Measurements from ENCODE around the gene GASK1A. TPM values are rescaled to one million over a fixed set of nuclear protein-coding genes. Genes with fewer than 3 reads are reported as not detected.
A peak's percentile ranks its signal among the peaks of the same experiment; 100 is the strongest.

The GASK1A gene
- total and polyA plus RNA-seq, 2 of the 4 experiments (the other 2 are of a cell fraction), result 0.18 to 0.19 TPM

- Histone ChIP-seq H2BK5ac (ENCODE audit: low read depth, low read length, poor library complexity, severe bottlenecking) (no peak overlapping the region), H3K9me1 (ENCODE audit: insufficient read depth, low read length) (no peaks in the 10 kb centered on the region), H3K4me3 (ENCODE audit: insufficient read depth, low read depth, low read length) (no peak overlapping the region), H4K8ac (ENCODE audit: low read depth in 2 of 2, low read length in 2 of 2) (no peak overlapping the region), H3K4ac (ENCODE audit: low read depth, low read length) (no peak overlapping the region), H3K14ac (replicated peaks; ENCODE audit: low read depth, low read length) (no peak overlapping the region), H2AK5ac (ENCODE audit: low read depth, low read length) (no peak overlapping the region), H4K91ac (ENCODE audit: insufficient read depth, low read depth, low read length) (no peak overlapping the region), H3K79me1 (ENCODE audit: low read depth in 1 of 2, low read length in 2 of 2) (no peaks in the 10 kb centered on the region), H3K23ac (ENCODE audit: low read depth, low read length) (no peak overlapping the region), H2BK20ac (ENCODE audit: low read depth, low read length) (no peak overlapping the region), H3K4me2 (ENCODE audit: low read depth, low read length) (no peak overlapping the region), H3K9ac (ENCODE audit: low read depth, low read length) (no peak overlapping the region), H3K27ac (ENCODE audit: insufficient read depth, low read length) (no peak overlapping the region), H3K56ac (ENCODE audit: extremely low read depth, insufficient read depth, low read length) (no peak overlapping the region), H3K4me1 (ENCODE audit: control insufficient read depth, insufficient read depth, low read length) (no peaks in the 10 kb centered on the region), H4K5ac (ENCODE audit: low read depth, low read length) (no peak overlapping the region), H3K27me3 (ENCODE audit: control insufficient read depth, insufficient read depth, low read length) (no peaks in the 10 kb centered on the region), H2BK15ac (ENCODE audit: low read depth, low read length) (no peak overlapping the region), H2AK9ac (replicated peaks; ENCODE audit: low read depth, low read length, poor library complexity) (peak overlapping the region; percentile 42), H3K36me3 (ENCODE audit: control insufficient read depth, insufficient read depth, low read length) (no peaks in the 10 kb centered on the region), H3K9me3 (ENCODE audit: control insufficient read depth, insufficient read depth, low read length) (peaks cover 5% of the 10 kb centered on the region; the same call in 1 of the 2 replicates), H2BK120ac (ENCODE audit: low read depth, low read length) (no peak overlapping the region), H4K20me1 (ENCODE audit: insufficient read depth, low read length) (no peaks in the 10 kb centered on the region), H2AFZ (replicated peaks; ENCODE audit: low read length, poor library complexity) (no peak overlapping the region), H3K18ac (ENCODE audit: low read depth, low read length) (no peak overlapping the region)
- TF ChIP-seq MAFK (IDR thresholded peaks at IDR 0.05; ENCODE audit: low read depth, low read length) (no peak), USF2 (IDR thresholded peaks at IDR 0.05; ENCODE audit: low read depth, low read length) (no peak), NFE2L2 (IDR thresholded peaks at IDR 0.05; ENCODE audit: low read depth, low read length) (no peak), SMC3 (IDR thresholded peaks at IDR 0.05; ENCODE audit: low read depth, low read length) (no peak), POLR2A (IDR thresholded peaks at IDR 0.05; ENCODE audit: low read depth, low read length) (no peak), MXI1 (IDR thresholded peaks at IDR 0.05; ENCODE audit: borderline replicate concordance, low read depth, low read length) (no peak), CEBPB (IDR thresholded peaks at IDR 0.05; ENCODE audit: low read depth, low read length) (no peak)
- dilution Hi-C loops (cut with HindIII; ENCODE audit: low sequenced_read_pairs, unreplicated experiment), result no loop called here
- WGBS, 2 experiments (ENCODE audit: extremely low coverage in 2 of 2, insufficient read length in 1 of 2), result 100% methylated on average over 1 of the region's 1 CpG; no CpG with 5 or more reads in 1 of the 2 experiments
- in situ Hi-C loops (cut with MboI; ENCODE audit: low sequenced_read_pairs), result no loop called here
- ChIA-PET CTCF (no interaction called here), POLR2A (ENCODE audit: unreplicated experiment) (no interaction called here)
- intact Hi-C loops (cut with micrococcal nuclease), result no loop called here
- ATAC-seq (ENCODE audit: low read depth) (no peak), DNase-seq (no peak)
- no TSS peak for BruUV-seq (replicated peaks)
Observed at GRCh38 chr3:43015572-43015971, 36.5 kb downstream of the GASK1A start.

Measured in IMR-90 (cell line).